ENCODE data around the gene VCX2.

- TF ChIP-seq CTCF (IDR thresholded peaks at IDR 0.05) (no peak), POLR2A (IDR thresholded peaks at IDR 0.05) (no peak)
Observed at GRCh38 chrX:8139716-8140115, 31.4 kb downstream of the VCX2 start.

Measured in esophagus squamous epithelium (tissue), 4 donors.